Dendritic cell treated with granulocyte-macrophage colony-stimulating factor and Interleukin-4, amounts not matched to agents 40 ng/mL and 50 ng/mL, for 4 days (primary cell): ENCODE measurements around the gene PID1.

Experiments used
- H3K27ac Mint-ChIP-seq: one replicate; pipeline ENCODE4 v1.8.0; 2022; ENCODE audit warnings: mild to moderate bottlenecking, mixed read lengths
- H3K27me3 Mint-ChIP-seq: one replicate; pipeline ENCODE4 v1.8.0; 2022; ENCODE audit warnings: mild to moderate bottlenecking, mixed read lengths
- H3K36me3 Mint-ChIP-seq: one replicate; pipeline ENCODE4 v1.8.0; 2022; ENCODE audit warnings: low read depth, mixed read lengths
- H3K4me1 Mint-ChIP-seq: one replicate; pipeline ENCODE4 v1.8.0; 2022; ENCODE audit warnings: low read depth, mixed read lengths
- H3K4me3 Mint-ChIP-seq: one replicate; pipeline ENCODE4 v1.8.0; 2022; ENCODE audit warnings: mild to moderate bottlenecking, moderate library complexity, mixed read lengths
- H3K9me3 Mint-ChIP-seq: one replicate; pipeline ENCODE4 v1.8.0; 2022; ENCODE audit warnings: mixed read lengths
- intact Hi-C: fragments of 100-400 bp; cut with micrococcal nuclease; formaldehyde crosslinking; loops from one replicate; pipeline ENCODE4 v1.15.0; 2022

The PID1 gene

GRCh38 chr2:229129738-229130371, 141.2 kb downstream of the PID1 start:
- Mint-ChIP-seq H3K27me3 (peaks cover 2% of the 10 kb centered on the region), H3K4me1 (no peaks in the 10 kb centered on the region), H3K27ac (no peak overlapping the region), H3K36me3 (no peaks in the 10 kb centered on the region), H3K4me3 (no peak overlapping the region), H3K9me3 (no peaks in the 10 kb centered on the region)
- intact Hi-C loops: loop anchor here (10.0 kb wide), 1 partner anchor 135 kb away; no protein-coding TSS in a partner anchor

DNA sequence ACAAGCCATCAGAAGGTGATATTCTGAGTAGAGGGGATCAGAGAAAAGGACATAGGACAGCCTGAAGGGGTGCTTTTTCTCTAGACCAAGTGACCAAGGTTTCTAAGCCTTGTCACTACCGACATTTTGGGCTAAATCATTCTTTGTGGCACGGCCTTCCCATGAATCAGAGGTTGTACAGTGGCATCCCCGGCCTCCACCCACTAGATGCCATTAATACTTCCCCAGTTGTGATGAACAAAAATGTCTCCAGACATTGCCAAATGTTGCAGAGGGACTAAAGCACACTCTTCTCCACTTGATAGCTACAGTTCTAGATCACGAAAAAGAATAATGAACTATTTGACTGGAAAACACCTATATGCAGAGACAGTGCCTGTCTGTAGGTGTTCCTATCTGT, 143.6 kb downstream of the PID1 start:
- intact Hi-C loops: no loop called here
- Mint-ChIP-seq H3K4me1 (no peaks in the 10 kb centered on the region), H3K9me3 (no peaks in the 10 kb centered on the region), H3K27ac (no peak overlapping the region), H3K4me3 (no peak overlapping the region), H3K36me3 (no peaks in the 10 kb centered on the region), H3K27me3 (peaks cover 2% of the 10 kb centered on the region)

GRCh38 chr2:229126066-229126465, 145.0 kb downstream of the PID1 start:
- H3K9me3 Mint-ChIP-seq: no peaks in the 10 kb centered on the region
- H3K4me3 Mint-ChIP-seq: no peak overlapping the region
- H3K27me3 Mint-ChIP-seq: peaks cover under 1% of the 10 kb centered on the region
- no peaks in the 10 kb centered on the region for H3K36me3 Mint-ChIP-seq
- intact Hi-C loops: no loop called here
- no peaks in the 10 kb centered on the region for H3K4me1 Mint-ChIP-seq
- no peak overlapping the region for H3K27ac Mint-ChIP-seq

DNA sequence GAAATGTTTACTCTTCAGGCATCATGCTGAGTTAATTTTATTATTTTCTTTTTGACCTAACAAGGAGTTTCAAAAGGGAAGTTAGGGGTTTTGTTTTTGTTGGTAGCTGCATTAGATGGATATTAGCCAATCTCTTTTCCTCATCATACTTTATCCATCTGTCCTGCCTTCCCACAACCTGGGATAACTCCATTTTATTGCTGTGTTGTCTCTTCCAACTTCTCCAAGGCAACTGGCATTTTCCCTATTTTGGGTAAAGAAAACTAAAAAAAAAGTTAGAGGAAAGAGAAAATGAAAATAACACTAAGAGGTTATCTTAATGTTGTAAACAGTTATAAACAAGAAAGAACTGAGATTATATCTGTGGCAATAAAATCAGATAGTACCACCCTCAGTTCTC, 147.0 kb downstream of the PID1 start:
- no peaks in the 10 kb centered on the region for H3K36me3 Mint-ChIP-seq
- intact Hi-C loops: no loop called here
- no peaks in the 10 kb centered on the region for H3K9me3 Mint-ChIP-seq
- no peak overlapping the region for H3K4me3 Mint-ChIP-seq
- H3K27ac Mint-ChIP-seq: no peak overlapping the region
- no peaks in the 10 kb centered on the region for H3K27me3 Mint-ChIP-seq
- H3K4me1 Mint-ChIP-seq: no peaks in the 10 kb centered on the region

DNA sequence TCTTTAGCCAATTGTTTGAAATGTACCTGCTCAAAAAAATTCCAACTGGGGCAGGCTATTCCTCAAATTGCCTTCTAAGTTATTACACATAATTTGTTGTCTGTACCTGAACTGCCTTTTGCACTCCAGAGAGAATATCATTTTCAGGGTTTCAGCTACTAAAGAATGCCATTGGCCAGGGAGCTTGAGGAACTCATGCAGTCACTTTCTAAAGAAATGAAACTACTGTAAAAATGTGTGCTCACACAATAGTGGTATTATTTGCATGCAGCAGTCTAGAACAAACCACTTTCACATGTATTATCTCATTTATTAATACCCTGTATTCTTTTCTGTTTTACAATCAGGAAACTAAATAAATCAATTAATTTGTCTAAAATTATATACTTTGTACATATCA, 152.2 kb downstream of the PID1 start:
- Mint-ChIP-seq H3K9me3 (no peaks in the 10 kb centered on the region), H3K4me3 (no peak overlapping the region), H3K36me3 (no peaks in the 10 kb centered on the region), H3K4me1 (no peaks in the 10 kb centered on the region), H3K27me3 (no peaks in the 10 kb centered on the region), H3K27ac (no peak overlapping the region)
- intact Hi-C loops: no loop called here

- intact Hi-C loops: no loop called here
- no peaks in the 10 kb centered on the region for H3K27me3 Mint-ChIP-seq
- H3K9me3 Mint-ChIP-seq: no peaks in the 10 kb centered on the region
- no peak overlapping the region for H3K4me3 Mint-ChIP-seq
- H3K27ac Mint-ChIP-seq: no peak overlapping the region
- no peaks in the 10 kb centered on the region for H3K4me1 Mint-ChIP-seq
- no peaks in the 10 kb centered on the region for H3K36me3 Mint-ChIP-seq
These were observed 152.8 kb downstream of the PID1 start for GRCh38 chr2:229118336-229118735.

DNA sequence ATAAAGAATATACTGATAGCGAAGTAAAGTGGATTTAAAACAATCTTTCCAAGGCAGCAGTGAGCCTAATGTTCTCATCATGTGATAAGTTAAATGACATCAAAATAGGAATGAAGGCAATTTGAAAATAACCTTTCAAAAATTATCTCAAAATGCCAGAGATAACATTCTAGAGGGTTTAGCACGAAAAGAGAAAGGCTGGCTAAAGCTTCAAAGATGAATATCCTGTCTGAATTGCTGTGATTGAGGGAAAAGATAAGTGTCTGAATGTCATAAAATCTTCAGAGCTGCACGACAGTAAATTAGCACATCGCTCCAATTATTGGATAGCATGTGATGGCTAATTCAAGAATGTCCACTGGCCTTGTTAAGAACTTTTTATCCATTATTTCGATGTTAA, 159.3 kb downstream of the PID1 start:
- no peak overlapping the region for H3K4me3 Mint-ChIP-seq
- no peaks in the 10 kb centered on the region for H3K36me3 Mint-ChIP-seq
- intact Hi-C loops: no loop called here
- H3K4me1 Mint-ChIP-seq: no peaks in the 10 kb centered on the region
- peaks cover 12% of the 10 kb centered on the region for H3K9me3 Mint-ChIP-seq
- H3K27me3 Mint-ChIP-seq: no peaks in the 10 kb centered on the region
- H3K27ac Mint-ChIP-seq: no peak overlapping the region

DNA sequence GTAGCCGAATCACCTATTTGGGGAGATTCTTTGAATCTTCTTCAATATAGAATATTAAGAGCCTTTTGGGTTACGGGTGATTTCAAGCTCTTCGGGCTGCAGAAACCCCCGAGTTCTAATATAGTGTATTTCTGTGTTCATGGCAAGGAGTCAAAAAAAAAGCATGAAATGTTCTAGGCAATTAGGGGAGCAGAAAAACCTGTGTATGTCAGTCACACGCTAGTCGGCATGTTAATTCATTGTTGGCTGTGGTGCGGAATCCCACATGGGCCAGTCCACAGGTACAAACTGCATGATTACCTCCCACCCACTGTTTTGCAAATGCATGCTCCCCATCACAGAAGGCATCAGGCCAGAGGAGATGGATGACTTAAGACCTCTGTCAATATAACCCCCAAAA, 161.9 kb downstream of the PID1 start:
- Mint-ChIP-seq H3K27ac (no peak overlapping the region), H3K4me3 (no peak overlapping the region), H3K4me1 (no peaks in the 10 kb centered on the region), H3K27me3 (no peaks in the 10 kb centered on the region), H3K36me3 (no peaks in the 10 kb centered on the region), H3K9me3 (peaks cover 20% of the 10 kb centered on the region)
- intact Hi-C loops: no loop called here

DNA sequence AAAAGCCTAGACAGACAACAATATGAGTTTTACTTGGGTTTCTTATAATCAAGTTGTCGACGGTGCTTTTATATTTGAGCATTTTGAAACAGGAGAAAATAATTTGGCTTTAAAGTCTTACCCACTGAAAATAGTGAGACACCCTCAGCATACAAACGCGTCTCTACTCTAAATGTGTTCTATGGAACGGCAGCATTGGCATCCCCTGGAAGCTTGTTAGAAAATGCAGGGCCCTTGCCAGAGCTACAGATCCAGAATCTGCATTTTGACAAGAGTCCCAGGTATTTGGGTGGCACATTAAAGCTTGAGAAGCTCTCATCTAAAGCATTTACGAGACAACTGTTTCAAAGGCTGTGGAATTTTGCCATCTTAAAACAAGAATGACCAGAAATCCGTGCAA, 163.5 kb downstream of the PID1 start:
- intact Hi-C loops: no loop called here
- H3K9me3 Mint-ChIP-seq: peaks cover 20% of the 10 kb centered on the region

DNA sequence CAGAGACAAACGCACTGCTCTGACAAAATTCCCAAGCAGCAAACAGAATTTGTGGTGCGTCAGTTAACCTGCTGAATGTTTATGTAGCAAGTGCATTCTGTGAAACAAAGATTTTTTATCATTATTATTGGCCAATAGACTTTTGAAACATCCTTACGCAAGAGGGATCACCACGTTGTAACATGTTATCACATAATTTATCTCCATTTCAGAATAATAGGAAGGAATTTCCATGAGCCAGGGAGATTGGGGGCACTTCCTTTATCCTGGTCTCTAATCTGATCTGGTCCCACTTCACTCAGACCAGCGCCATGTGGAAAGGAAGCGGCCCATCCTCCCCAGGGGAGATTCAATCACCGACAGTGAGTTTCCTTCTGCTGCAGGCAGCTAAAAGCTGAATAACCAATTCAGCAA, 166.1 kb downstream of the PID1 start:
- Mint-ChIP-seq H3K27ac (no peak overlapping the region), H3K4me1 (no peaks in the 10 kb centered on the region), H3K36me3 (no peaks in the 10 kb centered on the region), H3K9me3 (peaks cover 11% of the 10 kb centered on the region), H3K4me3 (no peak overlapping the region), H3K27me3 (no peaks in the 10 kb centered on the region)
- intact Hi-C loops: no loop called here

More for the DNA sequence above, 163.5 kb downstream of the PID1 start:
- no peaks in the 10 kb centered on the region for H3K27me3 Mint-ChIP-seq
- no peak overlapping the region for H3K27ac Mint-ChIP-seq
- H3K4me3 Mint-ChIP-seq: no peak overlapping the region
- H3K36me3 Mint-ChIP-seq: no peaks in the 10 kb centered on the region
- H3K4me1 Mint-ChIP-seq: no peaks in the 10 kb centered on the region

DNA sequence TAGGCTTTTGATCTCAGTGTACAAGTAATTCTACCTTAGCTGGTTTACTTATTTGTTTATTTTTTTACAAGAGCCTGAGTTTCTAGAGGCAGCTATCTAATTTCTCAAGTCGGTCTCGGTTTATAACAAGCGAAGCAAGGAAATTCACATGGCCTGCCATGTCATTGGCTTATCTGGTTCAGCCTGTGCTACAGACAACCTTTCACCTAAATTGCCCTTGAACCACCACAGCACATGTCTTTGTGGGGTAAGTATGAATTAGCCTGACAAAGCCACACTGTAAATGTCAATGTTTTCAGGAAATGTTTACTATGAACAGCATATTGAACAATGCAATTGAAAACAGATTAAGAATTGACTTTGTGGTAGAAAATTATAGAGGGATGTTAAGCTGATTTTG, 167.1 kb downstream of the PID1 start:
- H3K36me3 Mint-ChIP-seq: no peaks in the 10 kb centered on the region
- no peak overlapping the region for H3K27ac Mint-ChIP-seq
- no peaks in the 10 kb centered on the region for H3K27me3 Mint-ChIP-seq
- intact Hi-C loops: no loop called here
- no peaks in the 10 kb centered on the region for H3K4me1 Mint-ChIP-seq
- no peak overlapping the region for H3K4me3 Mint-ChIP-seq
- H3K9me3 Mint-ChIP-seq: peaks cover 10% of the 10 kb centered on the region

GRCh38 chr2:229101314-229101713, 169.8 kb downstream of the PID1 start:
- Mint-ChIP-seq H3K4me3 (no peak overlapping the region), H3K9me3 (peaks cover 17% of the 10 kb centered on the region), H3K27ac (no peak overlapping the region), H3K4me1 (no peaks in the 10 kb centered on the region), H3K36me3 (no peaks in the 10 kb centered on the region), H3K27me3 (no peaks in the 10 kb centered on the region)
- intact Hi-C loops: no loop called here

GRCh38 chr2:229099231-229099630, 171.9 kb downstream of the PID1 start:
- H3K36me3 Mint-ChIP-seq: no peaks in the 10 kb centered on the region
- no peak overlapping the region for H3K27ac Mint-ChIP-seq
- no peaks in the 10 kb centered on the region for H3K4me1 Mint-ChIP-seq
- no peaks in the 10 kb centered on the region for H3K27me3 Mint-ChIP-seq
- intact Hi-C loops: no loop called here
- no peak overlapping the region for H3K4me3 Mint-ChIP-seq
- H3K9me3 Mint-ChIP-seq: peaks cover 15% of the 10 kb centered on the region

DNA sequence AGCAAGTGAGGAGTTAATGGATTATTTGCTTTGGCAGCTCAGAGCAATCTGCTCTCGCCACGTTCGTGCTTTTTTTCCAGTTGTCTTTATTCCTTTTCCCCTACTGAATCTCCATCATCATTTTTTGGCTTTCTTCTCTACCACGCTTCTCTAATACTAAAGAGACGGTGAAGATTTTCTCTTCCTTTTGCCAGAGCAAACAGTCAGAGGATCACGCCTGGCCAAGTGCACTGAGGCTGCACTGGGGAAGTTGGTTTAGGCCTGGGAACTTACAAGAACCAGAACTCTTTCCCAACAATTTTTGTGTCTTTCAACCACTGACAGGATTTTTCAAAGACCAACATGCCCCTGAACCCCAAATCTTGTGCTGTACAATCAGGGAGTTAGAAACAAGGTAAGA, 172.3 kb downstream of the PID1 start:
- peaks cover 19% of the 10 kb centered on the region for H3K9me3 Mint-ChIP-seq
- no peak overlapping the region for H3K27ac Mint-ChIP-seq
- H3K4me1 Mint-ChIP-seq: no peaks in the 10 kb centered on the region
- H3K27me3 Mint-ChIP-seq: no peaks in the 10 kb centered on the region
- intact Hi-C loops: no loop called here
- H3K4me3 Mint-ChIP-seq: no peak overlapping the region
- no peaks in the 10 kb centered on the region for H3K36me3 Mint-ChIP-seq

GRCh38 chr2:229096409-229097066, 174.5 kb downstream of the PID1 start:
- intact Hi-C loops: no loop called here
- no peaks in the 10 kb centered on the region for H3K27me3 Mint-ChIP-seq
- no peaks in the 10 kb centered on the region for H3K36me3 Mint-ChIP-seq
- H3K4me1 Mint-ChIP-seq: no peaks in the 10 kb centered on the region
- peaks cover 34% of the 10 kb centered on the region for H3K9me3 Mint-ChIP-seq
- H3K4me3 Mint-ChIP-seq: no peak overlapping the region
- H3K27ac Mint-ChIP-seq: no peak overlapping the region
